Ascending aorta (tissue), 2 donors: ENCODE data around the gene STK33. TPM values are rescaled to one million over a fixed set of nuclear protein-coding genes. Genes with fewer than 3 reads are reported as not detected.

Experiments
- DNase-seq, 2 donors: peaks; one replicate each; pipeline ENCODE4 v3.0.0-alpha.2; 2019; ENCODE audit warnings: low spot score in 2 of 2
- H3K27ac ChIP-seq, 2 donors: fragments of 200-600 bp; sonication (generic); one replicate each; pipeline ENCODE4 v1.5.1; 2016 to 2017; ENCODE audit warnings: mild to moderate bottlenecking in 1 of 2
- H3K27me3 ChIP-seq: fragments of 200-600 bp; sonication (generic); one replicate; pipeline ENCODE4 v1.5.1; 2017
- H3K36me3 ChIP-seq, 2 donors: fragments of 200-600 bp; sonication (generic); one replicate each; pipeline ENCODE4 v1.5.1; 2016
- H3K4me1 ChIP-seq, 2 donors: fragments of 200-600 bp; sonication (generic); one replicate each; pipeline ENCODE4 v1.5.1; 2016 to 2017; ENCODE audit warnings: mild to moderate bottlenecking in 1 of 2
- H3K4me3 ChIP-seq, 2 donors: fragments of 200-600 bp; sonication (generic); one replicate each; pipeline ENCODE4 v1.5.1; 2016 to 2017; ENCODE audit warnings: mild to moderate bottlenecking in 1 of 2
- H3K9me3 ChIP-seq, 2 donors: fragments of 200-600 bp; sonication (generic); one replicate each; pipeline ENCODE4 v1.5.1; 2016
- CTCF ChIP-seq, 3 experiments: fragments of 200-600 bp in 2 of 3; fragments of 450-650 bp in 1 of 3; sonication (generic) in 2 of 3; IDR thresholded peaks; one replicate each; pipeline ENCODE4 v1.5.1; 2016 to 2019; ENCODE audit warnings: antibody characterized with exemption in 3 of 3, mild to moderate bottlenecking in 1 of 3, moderate library complexity in 1 of 3
- intact Hi-C: fragments of 100-400 bp; cut with DNase I; formaldehyde crosslinking; loops from one replicate; pipeline ENCODE4 v1.15.1; 2023
- total RNA-seq: library from RNA; depleted of rRNA; stranded (reverse); fragments of >200 nt; gene quantifications from one replicate; pipeline ENCODE4 v1.1.0, GENCODE V29; 2016

Gene STK33
- total RNA-seq, 1 donor from 2014 or later: not detected

GRCh38 chr11:8544807-8545206 is 49.2 kb downstream of the STK33 start:
- Histone ChIP-seq H3K4me1 (no peaks in the 10 kb centered on the region), H3K27me3 (no peaks in the 10 kb centered on the region), H3K9me3 (peaks cover 0 to 4% of the 10 kb centered on the region in 2 donors), H3K27ac (no peak overlapping the region), H3K36me3 (no peaks in the 10 kb centered on the region), H3K4me3 (no peak overlapping the region)
- intact Hi-C loops: no loop called here
- no peak for TF ChIP-seq CTCF (IDR thresholded peaks at IDR 0.05)
- DNase-seq: no peak

GRCh38 chr11:8543278-8543677 is 50.8 kb downstream of the STK33 start:
- intact Hi-C loops: no loop called here
- DNase-seq: no peak

GRCh38 chr11:8541448-8541847 is 52.6 kb downstream of the STK33 start:
- intact Hi-C loops: no loop called here
- H3K4me1 ChIP-seq: no peaks in the 10 kb centered on the region

More at GRCh38 chr11:8543278-8543677, 50.8 kb downstream of the STK33 start:
- Histone ChIP-seq H3K36me3 (no peaks in the 10 kb centered on the region), H3K4me1 (no peaks in the 10 kb centered on the region), H3K27ac (no peak overlapping the region), H3K27me3 (no peaks in the 10 kb centered on the region), H3K9me3 (peaks cover 0 to 4% of the 10 kb centered on the region in 2 donors), H3K4me3 (no peak overlapping the region)
- TF ChIP-seq CTCF (IDR thresholded peaks at IDR 0.05): no peak

GRCh38 chr11:8533332-8533731 is 60.7 kb downstream of the STK33 start:
- Histone ChIP-seq H3K4me1 (no peaks in the 10 kb centered on the region), H3K27me3 (no peaks in the 10 kb centered on the region), H3K4me3 (no peak overlapping the region), H3K9me3 (no peaks in the 10 kb centered on the region), H3K27ac (no peak overlapping the region), H3K36me3 (no peaks in the 10 kb centered on the region)
- intact Hi-C loops: no loop called here
- no peak for DNase-seq
- no peak for TF ChIP-seq CTCF (IDR thresholded peaks at IDR 0.05)

More at GRCh38 chr11:8541448-8541847, 52.6 kb downstream of the STK33 start:
- Histone ChIP-seq H3K4me3 (no peak overlapping the region), H3K27ac (no peak overlapping the region), H3K36me3 (no peaks in the 10 kb centered on the region), H3K9me3 (no peaks in the 10 kb centered on the region), H3K27me3 (no peaks in the 10 kb centered on the region)
- DNase-seq: no peak
- no peak for TF ChIP-seq CTCF (IDR thresholded peaks at IDR 0.05)

- no peak for TF ChIP-seq CTCF (IDR thresholded peaks at IDR 0.05)
- DNase-seq: no peak
- Histone ChIP-seq H3K4me1 (no peaks in the 10 kb centered on the region), H3K4me3 (no peak overlapping the region), H3K36me3 (no peaks in the 10 kb centered on the region), H3K27me3 (no peaks in the 10 kb centered on the region), H3K9me3 (no peaks in the 10 kb centered on the region), H3K27ac (no peak overlapping the region)
- intact Hi-C loops: no loop called here
These were observed 61.6 kb downstream of the STK33 start for GRCh38 chr11:8532475-8532874.

GRCh38 chr11:8531982-8532381 is 62.0 kb downstream of the STK33 start:
- Histone ChIP-seq H3K27me3 (no peaks in the 10 kb centered on the region), H3K27ac (no peak overlapping the region), H3K4me3 (no peak overlapping the region), H3K36me3 (no peaks in the 10 kb centered on the region), H3K9me3 (no peaks in the 10 kb centered on the region), H3K4me1 (no peaks in the 10 kb centered on the region)
- DNase-seq: no peak
- no peak for TF ChIP-seq CTCF (IDR thresholded peaks at IDR 0.05)
- intact Hi-C loops: no loop called here
